GM18861 (cell line): ENCODE measurements around the gene CTNNBL1.

Experiments
- ATAC-seq: cut with Tn5 transposase; IDR thresholded peaks from one replicate; pipeline ENCODE4 v1.9.1; 2021; ENCODE audit not compliant: unreplicated experiment

The CTNNBL1 gene

GRCh38 chr20:37736132-37736531 lies 42.3 kb downstream of the CTNNBL1 start:
- ATAC-seq = no peak

DNA sequence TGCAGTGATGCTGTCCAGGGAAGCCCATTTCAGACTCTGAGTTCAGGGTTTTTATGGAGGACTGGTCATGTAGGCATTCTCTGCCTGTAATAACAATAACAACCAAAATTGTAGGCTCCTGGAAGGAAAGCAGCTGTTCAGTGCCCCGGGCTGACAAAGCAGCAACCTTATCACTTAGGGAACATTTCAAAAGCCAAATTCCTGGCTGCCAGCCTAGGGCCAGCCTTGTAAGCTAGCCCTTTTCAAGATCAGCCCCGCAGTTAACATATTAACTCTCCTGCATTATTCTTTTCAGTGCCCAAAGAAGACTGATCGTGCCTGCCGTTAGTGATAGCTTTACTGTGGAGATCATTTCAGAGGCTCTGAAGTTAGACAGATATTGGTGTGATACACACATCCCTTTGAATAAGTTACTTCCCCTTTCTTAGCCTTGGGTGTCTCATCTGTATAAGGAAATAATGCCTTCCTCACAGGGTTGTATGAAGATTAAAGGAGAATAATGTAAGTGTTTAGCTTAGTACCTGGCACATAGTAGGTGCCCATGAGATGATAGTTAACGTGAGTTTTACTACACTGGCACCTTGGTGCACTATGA lies 44.1 kb downstream of the CTNNBL1 start:
- ATAC-seq = no peak

DNA sequence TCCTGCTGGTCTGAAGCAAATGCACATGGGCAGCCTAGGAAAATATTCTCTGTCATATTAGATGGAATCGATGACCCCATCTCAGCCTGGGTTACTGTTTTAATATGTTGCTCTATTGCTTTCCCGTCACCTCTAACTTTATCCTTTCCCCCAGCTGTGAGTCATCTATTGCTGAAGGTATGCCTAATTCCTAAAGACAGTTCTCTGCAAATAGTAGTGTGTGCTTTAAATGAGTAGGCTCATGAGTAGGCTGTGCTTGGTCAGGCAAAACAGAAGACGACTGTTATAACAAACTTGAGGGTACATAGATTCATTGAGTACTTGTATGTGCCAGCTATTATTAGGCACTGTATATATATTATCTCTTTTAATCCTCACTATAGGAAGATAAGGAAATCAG lies 47.2 kb downstream of the CTNNBL1 start:
- no peak for ATAC-seq

- ATAC-seq = no peak
Observed at GRCh38 chr20:37741570-37741969, 47.7 kb downstream of the CTNNBL1 start.

DNA sequence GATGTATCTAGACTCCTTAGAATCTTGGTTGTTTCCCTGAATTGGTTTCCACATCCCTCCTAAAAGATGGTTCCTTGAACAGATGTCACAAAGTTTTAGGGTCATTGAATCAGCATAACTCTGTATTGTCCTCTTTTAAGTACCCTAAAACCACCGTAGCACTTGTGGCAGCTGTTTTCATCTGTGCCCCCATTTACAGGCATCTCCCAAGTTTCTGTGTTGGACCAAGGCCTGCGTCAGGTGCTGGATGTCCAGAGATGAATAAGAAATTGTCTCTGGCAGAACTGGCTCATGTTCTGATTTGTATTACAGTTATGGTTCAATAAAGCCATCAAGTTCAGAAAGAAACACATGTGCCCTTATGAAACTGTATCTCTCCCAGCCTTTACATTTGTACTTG lies 48.3 kb downstream of the CTNNBL1 start:
- ATAC-seq = no peak

DNA sequence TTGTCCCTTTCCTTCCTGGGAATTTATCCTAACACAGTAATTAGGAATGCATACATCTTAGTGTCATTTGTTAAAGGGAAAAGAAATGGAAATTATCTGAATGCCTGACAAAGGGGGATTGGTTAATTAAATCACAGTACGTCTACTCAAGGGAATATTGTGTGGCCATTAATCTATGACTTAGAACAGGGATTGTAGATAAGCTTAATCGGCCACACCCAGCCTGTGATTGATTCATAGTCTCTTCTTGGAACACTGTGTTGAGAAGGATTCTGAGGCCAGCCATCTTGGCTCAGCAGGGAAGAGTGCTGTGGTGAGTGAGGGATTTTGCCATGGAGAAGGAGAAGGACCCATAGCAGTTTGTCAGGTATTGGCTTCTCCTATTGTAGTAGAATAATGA lies 50.5 kb downstream of the CTNNBL1 start:
- ATAC-seq = no peak

GRCh38 chr20:37745553-37745952 lies 51.7 kb downstream of the CTNNBL1 start:
- no peak for ATAC-seq

DNA sequence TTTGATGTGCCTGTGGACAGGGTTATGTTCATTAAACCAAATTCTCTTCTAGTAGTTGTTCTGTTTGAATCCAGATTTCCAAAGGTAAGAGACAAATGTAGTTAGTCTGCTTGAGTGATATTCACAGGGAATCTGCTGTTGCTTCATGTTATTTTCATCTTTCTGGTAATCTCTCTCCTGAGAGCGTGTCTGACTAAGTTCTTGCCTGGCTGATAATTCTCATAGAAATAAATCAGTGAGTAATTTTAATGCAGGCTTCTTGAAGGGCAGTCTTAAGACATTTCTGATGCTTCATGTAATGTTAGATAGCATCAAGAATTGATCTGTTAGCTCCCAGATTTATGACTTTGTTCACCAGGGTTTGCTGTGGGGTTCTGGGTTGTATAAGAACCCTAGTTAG lies 54.2 kb downstream of the CTNNBL1 start:
- ATAC-seq = no peak

GRCh38 chr20:37749218-37749617 lies 55.4 kb downstream of the CTNNBL1 start:
- ATAC-seq = no peak

- no peak for ATAC-seq
Observed at GRCh38 chr20:37749620-37750403, 56.0 kb downstream of the CTNNBL1 start.

DNA sequence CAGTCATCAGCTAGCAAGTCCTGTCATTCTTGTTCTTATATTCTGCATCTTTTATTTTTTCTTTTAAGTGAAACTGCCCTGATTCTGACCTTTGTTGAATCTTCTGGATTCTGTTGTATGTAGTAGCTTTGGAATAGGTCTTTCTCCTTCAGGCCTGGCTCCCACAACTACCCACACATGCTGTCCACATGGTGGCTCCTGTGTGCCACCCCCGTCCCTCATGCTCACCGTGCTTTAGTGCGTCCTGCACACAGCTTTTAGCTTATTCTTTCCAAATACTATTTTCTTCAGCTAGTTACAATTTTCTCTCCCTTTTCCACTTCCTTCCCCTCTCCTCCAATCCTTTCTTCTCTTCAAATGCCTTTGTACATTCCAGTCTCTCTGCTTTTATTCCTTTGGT lies 61.8 kb downstream of the CTNNBL1 start:
- ATAC-seq = no peak

GRCh38 chr20:37756234-37756633 lies 62.4 kb downstream of the CTNNBL1 start:
- no peak for ATAC-seq

DNA sequence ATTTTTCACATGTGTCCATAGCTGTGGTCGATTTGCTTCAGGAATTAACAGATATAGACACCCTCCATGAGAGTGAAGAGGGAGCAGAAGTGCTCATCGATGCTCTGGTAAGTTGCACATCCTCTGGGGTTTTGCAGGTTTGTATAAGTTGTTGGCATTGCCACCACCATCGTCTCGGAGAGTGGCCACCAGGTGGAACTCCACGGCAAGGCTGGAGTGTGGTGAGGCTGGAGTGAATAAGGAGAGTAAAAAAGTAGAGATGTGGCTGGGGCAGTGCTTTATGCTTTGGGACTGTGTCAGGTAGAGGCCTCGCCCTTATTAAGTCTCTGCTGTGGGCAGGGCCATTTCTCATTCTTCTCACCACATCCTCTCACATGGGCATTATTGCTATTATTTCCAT lies 63.7 kb downstream of the CTNNBL1 start:
- ATAC-seq = no peak

GRCh38 chr20:37758332-37758731 lies 64.5 kb downstream of the CTNNBL1 start:
- no peak for ATAC-seq

GRCh38 chr20:37759052-37759553 lies 65.3 kb downstream of the CTNNBL1 start:
- no peak for ATAC-seq

DNA sequence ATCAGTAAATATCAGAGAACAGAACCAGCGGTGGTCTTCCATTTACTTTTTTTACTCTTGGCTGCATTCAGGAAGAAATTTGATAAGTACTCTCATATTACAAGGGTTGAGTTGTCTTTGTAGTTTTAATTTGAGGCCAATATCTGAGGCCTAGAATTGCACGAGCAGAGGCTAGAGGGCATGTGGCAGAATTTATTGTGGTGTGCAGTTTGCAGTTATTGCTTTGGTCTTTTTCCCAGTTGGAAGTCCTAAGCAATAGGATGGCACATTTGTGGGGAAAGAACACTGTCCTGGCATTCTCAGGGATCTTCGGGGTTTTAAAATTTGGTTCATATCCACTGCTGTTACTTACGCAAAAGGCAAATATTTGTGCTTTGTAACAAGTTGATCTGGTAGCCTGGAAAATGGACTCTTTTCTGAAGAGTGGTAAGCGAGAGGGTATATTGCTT lies 66.0 kb downstream of the CTNNBL1 start:
- ATAC-seq = no peak

GRCh38 chr20:37760322-37760721 lies 66.5 kb downstream of the CTNNBL1 start:
- no peak for ATAC-seq

DNA sequence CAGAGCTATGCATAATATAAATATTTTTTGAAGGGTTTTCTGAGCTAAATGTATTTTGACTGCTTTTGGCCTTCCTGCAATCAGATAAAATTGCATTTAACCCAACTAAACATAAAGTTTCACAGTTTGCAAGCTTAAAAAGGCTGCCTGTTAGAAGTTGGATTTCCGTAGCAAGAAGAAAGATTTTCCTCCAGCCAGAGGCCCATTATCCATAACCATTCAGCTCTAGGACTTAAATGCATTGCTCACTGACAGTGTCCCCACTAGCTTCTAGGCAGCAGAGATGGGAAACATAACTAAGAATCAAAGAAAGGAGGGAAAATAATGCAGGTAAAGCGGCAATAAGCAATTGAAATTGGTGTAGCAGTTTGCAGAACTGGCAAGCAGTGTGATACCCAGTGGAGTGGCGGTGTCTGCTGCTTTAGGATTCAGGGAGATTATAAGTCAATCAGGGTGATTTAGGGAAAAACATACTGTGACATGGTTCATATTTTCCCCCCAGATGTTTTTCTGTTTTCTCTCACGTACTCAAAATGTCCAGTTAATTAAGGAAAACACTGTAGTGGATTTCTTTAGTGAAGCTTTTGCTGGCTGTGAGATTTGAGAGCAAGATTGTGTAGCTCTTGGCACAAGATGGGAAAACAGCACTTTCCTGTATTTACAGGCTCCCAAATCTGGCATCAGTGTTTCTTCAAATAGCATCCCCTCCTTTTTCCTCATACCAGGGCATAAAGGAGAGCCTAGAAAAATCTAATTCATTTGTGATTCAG lies 69.1 kb downstream of the CTNNBL1 start:
- no peak for ATAC-seq

- no peak for ATAC-seq
Observed at GRCh38 chr20:37764333-37764935, 70.6 kb downstream of the CTNNBL1 start.

DNA sequence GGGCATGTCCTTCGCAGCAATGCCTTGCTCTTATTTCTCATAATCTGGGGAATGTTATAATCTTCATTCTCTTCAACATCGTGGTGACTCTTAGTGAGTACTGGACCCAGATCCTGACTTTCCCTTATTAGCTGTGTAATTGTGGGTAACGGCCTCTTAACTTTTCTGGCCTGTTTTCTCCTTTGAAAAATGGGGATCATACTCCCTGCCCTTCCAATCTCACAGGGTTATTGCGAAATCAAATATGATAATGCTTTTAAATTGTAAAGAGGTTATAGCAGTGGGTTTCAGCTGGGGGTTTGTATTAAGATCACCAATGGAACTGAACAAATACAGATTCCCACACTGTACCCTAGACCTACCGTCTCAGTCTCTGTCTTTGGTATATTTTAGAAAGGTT lies 77.1 kb downstream of the CTNNBL1 start:
- no peak for ATAC-seq

- no peak for ATAC-seq
Observed at GRCh38 chr20:37773291-37773826, 79.5 kb downstream of the CTNNBL1 start.
